ENCODE data around the gene ADAMTSL2.

GRCh38 chr9:133551446-133551845 is 16.9 kb downstream of the ADAMTSL2 start:
- TF ChIP-seq CREB1 (IDR thresholded peaks at IDR 0.05; ENCODE audit: low read depth) (no peak), MAX (IDR thresholded peaks at IDR 0.05) (no peak), TAF1 (IDR thresholded peaks at IDR 0.05; ENCODE audit: low read depth) (no peak), REST (IDR thresholded peaks at IDR 0.05; ENCODE audit: low read depth) (no peak), RAD21 (IDR thresholded peaks at IDR 0.05; ENCODE audit: low read depth) (no peak), EP300 (IDR thresholded peaks at IDR 0.05; ENCODE audit: borderline replicate concordance) (no peak)
